H9 (cell line): ENCODE data around the gene REEP1. TPM values are rescaled to one million over a fixed set of nuclear protein-coding genes. Genes with fewer than 3 reads are reported as not detected.

Source experiments
- DNase-seq: peaks from one replicate; pipeline ENCODE4 v3.0.0-alpha.2; 2017
- H2AFZ ChIP-seq: one replicate; pipeline ENCODE4 v1.6.1; 2013; ENCODE audit warnings: mild to moderate bottlenecking, low read length, control low read depth, moderate library complexity
- H2AK5ac ChIP-seq: 2 replicates; pipeline ENCODE4 v1.6.1; 2013; ENCODE audit warnings: low read length, control low read depth, mixed read lengths; ENCODE audit not compliant: insufficient read length
- H2BK120ac ChIP-seq: one replicate; pipeline ENCODE4 v1.6.1; 2013; ENCODE audit warnings: low read depth, mild to moderate bottlenecking, low read length, control low read depth, inconsistent platforms; ENCODE audit not compliant: poor library complexity, severe bottlenecking
- H2BK12ac ChIP-seq: 2 replicates; pipeline ENCODE4 v1.6.1; 2013; ENCODE audit warnings: low read length, control low read depth, mixed read lengths, low read depth; ENCODE audit not compliant: insufficient read length
- H2BK15ac ChIP-seq: 2 replicates; pipeline ENCODE4 v1.6.1; 2013; ENCODE audit warnings: low read depth, low read length, control low read depth
- H2BK20ac ChIP-seq: one replicate; pipeline ENCODE4 v1.6.1; 2013; ENCODE audit warnings: low read depth, mild to moderate bottlenecking, low read length, control low read depth, inconsistent platforms; ENCODE audit not compliant: poor library complexity, severe bottlenecking
- H2BK5ac ChIP-seq: 2 replicates; pipeline ENCODE4 v1.6.1; 2013; ENCODE audit warnings: low read length, control low read depth, mixed read lengths; ENCODE audit not compliant: insufficient read length
- H3K14ac ChIP-seq: 2 replicates; pipeline ENCODE4 v1.6.1; 2013; ENCODE audit warnings: low read length, control low read depth; ENCODE audit not compliant: insufficient read depth
- H3K18ac ChIP-seq: 2 replicates; pipeline ENCODE4 v1.6.1; 2013; ENCODE audit warnings: low read depth, mild to moderate bottlenecking, mixed read lengths, low read length, control low read depth; ENCODE audit not compliant: insufficient read length
- H3K23ac ChIP-seq: 2 replicates; pipeline ENCODE4 v1.6.1; 2013; ENCODE audit warnings: low read length, control low read depth, mixed read lengths, low read depth; ENCODE audit not compliant: insufficient read length
- H3K23me2 ChIP-seq: 2 replicates; pipeline ENCODE4 v1.6.1; 2013; ENCODE audit warnings: low read depth, mild to moderate bottlenecking, mixed read lengths, low read length, control low read depth; ENCODE audit not compliant: insufficient read length, poor library complexity, severe bottlenecking
- H3K27ac ChIP-seq: 2 replicates; pipeline ENCODE4 v1.5.1; 2013; ENCODE audit warnings: low read length, control low read depth, mixed read lengths, low read depth; ENCODE audit not compliant: insufficient read length
- H3K27me3 ChIP-seq: 2 replicates; pipeline ENCODE4 v1.6.1; 2013; ENCODE audit warnings: low read length, control low read depth, inconsistent platforms; ENCODE audit not compliant: insufficient read depth
- H3K4ac ChIP-seq: 2 replicates; pipeline ENCODE4 v1.6.1; 2013; ENCODE audit warnings: low read depth, mild to moderate bottlenecking, control low read depth, inconsistent platforms, low read length, moderate library complexity
- H3K4me1 ChIP-seq: 2 replicates; pipeline ENCODE4 v1.6.1; 2013; ENCODE audit warnings: low read length, control low read depth, inconsistent platforms; ENCODE audit not compliant: insufficient read depth
- H3K4me2 ChIP-seq: 2 replicates; pipeline ENCODE4 v1.6.1; 2013; ENCODE audit warnings: low read length, control low read depth, mixed read lengths; ENCODE audit not compliant: insufficient read length, insufficient read depth
- H3K56ac ChIP-seq: 2 replicates; pipeline ENCODE4 v1.6.1; 2013; ENCODE audit warnings: low read depth, mild to moderate bottlenecking, mixed read lengths, low read length, control low read depth; ENCODE audit not compliant: insufficient read length
- H3K79me1 ChIP-seq: 2 replicates; pipeline ENCODE4 v1.6.1; 2013; ENCODE audit warnings: low read depth, mild to moderate bottlenecking, moderate library complexity, low read length, control low read depth, inconsistent platforms; ENCODE audit not compliant: insufficient read depth, poor library complexity, severe bottlenecking
- H3K79me2 ChIP-seq: 2 replicates; pipeline ENCODE4 v1.6.1; 2013; ENCODE audit warnings: low read length, control low read depth, inconsistent platforms; ENCODE audit not compliant: insufficient read depth
- H3K9ac ChIP-seq: 2 replicates; pipeline ENCODE4 v1.6.1; 2013; ENCODE audit warnings: low read length, control low read depth, mixed read lengths; ENCODE audit not compliant: insufficient read length; ENCODE audit errors: extremely low read depth
- H3K9me3 ChIP-seq: one replicate; pipeline ENCODE4 v1.6.1; 2013; ENCODE audit warnings: low read depth, low read length, inconsistent platforms; ENCODE audit not compliant: control insufficient read depth
- H3T11ph ChIP-seq: one replicate; pipeline ENCODE4 v1.6.1; 2013; ENCODE audit warnings: mild to moderate bottlenecking, low read length, control low read depth, inconsistent platforms
- H4K20me1 ChIP-seq: one replicate; pipeline ENCODE4 v1.6.1; 2013; ENCODE audit not compliant: control insufficient read depth, insufficient read length, insufficient read depth
- H4K5ac ChIP-seq: 2 replicates; pipeline ENCODE4 v1.6.1; 2013; ENCODE audit warnings: low read depth, mild to moderate bottlenecking, mixed read lengths, low read length, control low read depth; ENCODE audit not compliant: insufficient read length
- H4K8ac ChIP-seq: replicated peaks from 2 replicates; pipeline ENCODE4 v1.6.1; 2013; ENCODE audit warnings: low read length, control low read depth, mixed read lengths, low read depth; ENCODE audit not compliant: insufficient read length
- H4K91ac ChIP-seq: 2 replicates; pipeline ENCODE4 v1.6.1; 2013; ENCODE audit warnings: low read depth, mild to moderate bottlenecking, moderate library complexity, mixed read lengths, low read length, control low read depth; ENCODE audit not compliant: insufficient read length
- H3K27ac Mint-ChIP-seq, 3 experiments: 2 replicates in 2 of 3; 3 replicates in 1 of 3; pipeline ENCODE4 v1.8.0; 2020 to 2021; ENCODE audit warnings: mixed read lengths in 3 of 3, mild to moderate bottlenecking in 1 of 3, moderate library complexity in 1 of 3
- H3K27me3 Mint-ChIP-seq: 2 replicates; pipeline ENCODE4 v1.8.0; 2021; ENCODE audit warnings: low read depth, mild to moderate bottlenecking, moderate library complexity, mixed read lengths
- H3K36me3 Mint-ChIP-seq, 3 experiments: 2 replicates in 2 of 3; 3 replicates in 1 of 3; pipeline ENCODE4 v1.8.0; 2020 to 2021; ENCODE audit warnings: low read depth in 3 of 3, mixed read lengths in 3 of 3; ENCODE audit not compliant: insufficient read depth in 1 of 3
- H3K4me1 Mint-ChIP-seq, 2 experiments: 2 replicates each; pipeline ENCODE4 v1.8.0; 2020; ENCODE audit warnings: mixed read lengths in 2 of 2
- H3K4me3 Mint-ChIP-seq, 2 experiments: 2 replicates in 1 of 2; 3 replicates in 1 of 2; pipeline ENCODE4 v1.8.0; 2020 to 2021; ENCODE audit warnings: mild to moderate bottlenecking in 2 of 2, mixed read lengths in 2 of 2, moderate library complexity in 1 of 2
- H3K9me3 Mint-ChIP-seq, 2 experiments: 2 replicates in 1 of 2; 3 replicates in 1 of 2; pipeline ENCODE4 v1.8.0; 2020; ENCODE audit warnings: mild to moderate bottlenecking in 2 of 2, mixed read lengths in 2 of 2, moderate library complexity in 1 of 2
- WGBS: extraction: QIAGEN DNeasy Blood & Tissue Kit; methylation state at CpG from one replicate; pipeline ENCODE4 v1.1.7; 2013; ENCODE audit warnings: missing lambda C conversion rate, low lambda C conversion rate, mixed read lengths; ENCODE audit not compliant: insufficient read length; ENCODE audit errors: extremely low coverage; 5-methylcytosine and 5-hydroxymethylcytosine counted together
- total RNA-seq: library from RNA; stranded (reverse); gene quantifications from 2 replicates; pipeline ENCODE4 v1.2.1, GENCODE V29; 2021
- TF ChIP-seq, protein P1 (sequence below): fragments of 200-600 bp; sonication (generic); conservative IDR thresholded peaks from 3 replicates; pipeline ENCODE4 v1.8.0; 2021; ENCODE audit warnings: antibody characterized with exemption, mild to moderate bottlenecking

The REEP1 gene
- total RNA-seq, 1 experiment from 2014 or later, result 1.3 TPM

DNA sequence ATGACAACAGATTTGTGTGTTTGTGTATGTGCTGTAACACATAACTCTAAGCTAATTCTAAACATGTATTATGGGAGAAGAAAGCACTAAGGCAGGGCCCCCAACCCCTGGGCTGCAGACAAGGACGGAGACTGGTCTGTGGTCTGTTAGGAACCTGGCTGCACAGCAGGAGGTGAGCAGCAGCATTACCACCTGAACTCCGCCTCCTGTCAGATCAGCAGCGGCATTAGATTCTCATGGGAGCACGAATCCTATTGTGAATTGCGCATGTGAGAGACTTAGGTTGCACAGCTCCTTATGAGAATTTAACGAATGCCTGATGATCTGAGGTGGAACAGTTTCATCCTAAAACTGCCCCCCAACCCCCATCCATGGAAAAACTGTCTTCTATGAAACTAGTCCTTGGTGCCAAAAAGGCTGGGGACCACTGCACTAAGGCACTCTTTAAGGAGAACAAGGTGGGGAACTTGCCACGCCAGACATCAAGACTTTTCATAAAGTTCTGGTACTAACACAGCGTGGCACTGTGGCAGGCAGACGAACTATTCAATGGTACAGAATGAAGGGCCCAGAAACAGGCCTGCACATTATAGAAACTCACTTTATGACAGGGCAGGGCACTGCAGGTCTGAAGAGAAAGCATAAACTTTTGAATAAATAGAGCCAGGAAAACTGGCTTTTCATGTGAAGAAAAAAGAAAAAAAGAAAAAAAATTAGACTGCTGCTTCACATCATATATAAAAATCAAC, 14.0 kb downstream of the REEP1 start:
- no peak overlapping the region for H3K18ac ChIP-seq
- H3K9me3 ChIP-seq, result no peaks in the 10 kb centered on the region
- no peak overlapping the region for H4K5ac ChIP-seq
- H3K4me1 Mint-ChIP-seq, result peaks cover 20 to 32% of the 10 kb centered on the region in 2 experiments
- no peaks in the 10 kb centered on the region for H3K36me3 Mint-ChIP-seq
- H4K20me1 ChIP-seq, result no peaks in the 10 kb centered on the region
- H2BK15ac ChIP-seq, result no peak overlapping the region
- no peak overlapping the region for H3K4me2 ChIP-seq
- no peak overlapping the region for H3K4me3 Mint-ChIP-seq
- H3K27ac Mint-ChIP-seq, result no peak overlapping the region
- H2AK5ac ChIP-seq, result no peak overlapping the region
- no peak overlapping the region for H2AFZ ChIP-seq
- no peak overlapping the region for H2BK120ac ChIP-seq
- TF ChIP-seq, protein P1, sequence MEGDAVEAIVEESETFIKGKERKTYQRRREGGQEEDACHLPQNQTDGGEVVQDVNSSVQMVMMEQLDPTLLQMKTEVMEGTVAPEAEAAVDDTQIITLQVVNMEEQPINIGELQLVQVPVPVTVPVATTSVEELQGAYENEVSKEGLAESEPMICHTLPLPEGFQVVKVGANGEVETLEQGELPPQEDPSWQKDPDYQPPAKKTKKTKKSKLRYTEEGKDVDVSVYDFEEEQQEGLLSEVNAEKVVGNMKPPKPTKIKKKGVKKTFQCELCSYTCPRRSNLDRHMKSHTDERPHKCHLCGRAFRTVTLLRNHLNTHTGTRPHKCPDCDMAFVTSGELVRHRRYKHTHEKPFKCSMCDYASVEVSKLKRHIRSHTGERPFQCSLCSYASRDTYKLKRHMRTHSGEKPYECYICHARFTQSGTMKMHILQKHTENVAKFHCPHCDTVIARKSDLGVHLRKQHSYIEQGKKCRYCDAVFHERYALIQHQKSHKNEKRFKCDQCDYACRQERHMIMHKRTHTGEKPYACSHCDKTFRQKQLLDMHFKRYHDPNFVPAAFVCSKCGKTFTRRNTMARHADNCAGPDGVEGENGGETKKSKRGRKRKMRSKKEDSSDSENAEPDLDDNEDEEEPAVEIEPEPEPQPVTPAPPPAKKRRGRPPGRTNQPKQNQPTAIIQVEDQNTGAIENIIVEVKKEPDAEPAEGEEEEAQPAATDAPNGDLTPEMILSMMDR, result no peak
- no peak overlapping the region for H3T11ph ChIP-seq
- H3K23ac ChIP-seq, result no peak overlapping the region
- H3K79me2 ChIP-seq, result no peaks in the 10 kb centered on the region
- H3K23me2 ChIP-seq, result no peaks in the 10 kb centered on the region
- H3K27me3 ChIP-seq, result no peaks in the 10 kb centered on the region
- H2BK12ac ChIP-seq, result no peak overlapping the region
- H3K9me3 Mint-ChIP-seq, result no peaks in the 10 kb centered on the region; a peak in 3 of 5 replicates
- peaks cover 71% of the 10 kb centered on the region for H3K27me3 Mint-ChIP-seq
- H2BK5ac ChIP-seq, result no peak overlapping the region
- H3K4ac ChIP-seq, result no peak overlapping the region
- WGBS, result no CpG with 5 or more reads among the region's 9 CpGs
- no peak overlapping the region for H3K9ac ChIP-seq
- no peaks in the 10 kb centered on the region for H3K79me1 ChIP-seq
- no peak overlapping the region for H4K91ac ChIP-seq
- H3K27ac ChIP-seq, result no peak overlapping the region
- no peak overlapping the region for H4K8ac ChIP-seq
- no peak overlapping the region for H3K56ac ChIP-seq
- no peak for DNase-seq
- H3K14ac ChIP-seq, result no peak overlapping the region
- no peak overlapping the region for H2BK20ac ChIP-seq
- no peaks in the 10 kb centered on the region for H3K4me1 ChIP-seq
